GDM1 (cell line): ENCODE results near the gene PRKAB1.
"Not testable (repeated sequence)": the region's sequence is repeated elsewhere in the genome, so short reads cannot be mapped to it uniquely, and the experiment has no call there.

Experiments used
- DNase-seq: peaks from one replicate; lab custom pipeline; 2025; lab: John Stamatoyannopoulos, UW

The PRKAB1 gene

GRCh38 chr12:119667577-119668323, at the start of gene PRKAB1:
Gene PRKAB1 (plus strand): TSS chr12:119668133. CDS start chr12:119668245, 112 bp downstream.
- peak; percentile 95 for DNase-seq

- not testable (repeated sequence) for DNase-seq
Measured at GRCh38 chr12:119618328-119618896, 49.5 kb upstream of the PRKAB1 start.

- no peak for DNase-seq
Measured at GRCh38 chr12:119620490-119620889, 47.4 kb upstream of the PRKAB1 start.

GRCh38 chr12:119621878-119622277, 46.1 kb upstream of the PRKAB1 start:
- DNase-seq = no peak

- DNase-seq = no peak
Measured at GRCh38 chr12:119624966-119625365, 43.0 kb upstream of the PRKAB1 start.

- no peak for DNase-seq
Measured at GRCh38 chr12:119627019-119627643, 40.8 kb upstream of the PRKAB1 start.

GRCh38 chr12:119627686-119628085, 40.2 kb upstream of the PRKAB1 start:
- DNase-seq = no peak

- DNase-seq = no peak
Measured at GRCh38 chr12:119630223-119630780, 37.6 kb upstream of the PRKAB1 start.

GRCh38 chr12:119630962-119631550, 36.9 kb upstream of the PRKAB1 start:
- DNase-seq = no peak

- no peak for DNase-seq
Measured at GRCh38 chr12:119631930-119632678, 35.8 kb upstream of the PRKAB1 start.

GRCh38 chr12:119634743-119635142, 33.2 kb upstream of the PRKAB1 start:
- no peak for DNase-seq

- DNase-seq = no peak
Measured at GRCh38 chr12:119642986-119643385, 24.9 kb upstream of the PRKAB1 start.

GRCh38 chr12:119644930-119645329, 23.0 kb upstream of the PRKAB1 start:
- no peak for DNase-seq

- DNase-seq = no peak
Measured at GRCh38 chr12:119645535-119646059, 22.3 kb upstream of the PRKAB1 start.

- no peak for DNase-seq
Measured at GRCh38 chr12:119649202-119649808, 18.6 kb upstream of the PRKAB1 start.

- DNase-seq = no peak
Measured at GRCh38 chr12:119652665-119653064, 15.3 kb upstream of the PRKAB1 start.

- not testable (repeated sequence) for DNase-seq
Measured at GRCh38 chr12:119657001-119657400, 10.9 kb upstream of the PRKAB1 start.

GRCh38 chr12:119658166-119658565, 9.8 kb upstream of the PRKAB1 start:
- DNase-seq = not testable (repeated sequence)

- DNase-seq = no peak
Measured at GRCh38 chr12:119659289-119659897, 8.5 kb upstream of the PRKAB1 start.

- DNase-seq = no peak
Measured at GRCh38 chr12:119660076-119660475, 7.9 kb upstream of the PRKAB1 start.

- no peak for DNase-seq
Measured at GRCh38 chr12:119661882-119662281, 6.1 kb upstream of the PRKAB1 start.
